ENCODE data around the gene WRNIP1. TPM values are rescaled to one million over a fixed set of nuclear protein-coding genes. Genes with fewer than 3 reads are reported as not detected.
A peak's percentile ranks its signal among the peaks of the same experiment; 100 is the strongest.

The WRNIP1 gene
- total and polyA plus RNA-seq, 9 of the 15 experiments (the other 6 are each of a cell fraction or from before 2014, with no cell fraction given) = 13.2 to 63.6 (median 48.6) TPM

DNA sequence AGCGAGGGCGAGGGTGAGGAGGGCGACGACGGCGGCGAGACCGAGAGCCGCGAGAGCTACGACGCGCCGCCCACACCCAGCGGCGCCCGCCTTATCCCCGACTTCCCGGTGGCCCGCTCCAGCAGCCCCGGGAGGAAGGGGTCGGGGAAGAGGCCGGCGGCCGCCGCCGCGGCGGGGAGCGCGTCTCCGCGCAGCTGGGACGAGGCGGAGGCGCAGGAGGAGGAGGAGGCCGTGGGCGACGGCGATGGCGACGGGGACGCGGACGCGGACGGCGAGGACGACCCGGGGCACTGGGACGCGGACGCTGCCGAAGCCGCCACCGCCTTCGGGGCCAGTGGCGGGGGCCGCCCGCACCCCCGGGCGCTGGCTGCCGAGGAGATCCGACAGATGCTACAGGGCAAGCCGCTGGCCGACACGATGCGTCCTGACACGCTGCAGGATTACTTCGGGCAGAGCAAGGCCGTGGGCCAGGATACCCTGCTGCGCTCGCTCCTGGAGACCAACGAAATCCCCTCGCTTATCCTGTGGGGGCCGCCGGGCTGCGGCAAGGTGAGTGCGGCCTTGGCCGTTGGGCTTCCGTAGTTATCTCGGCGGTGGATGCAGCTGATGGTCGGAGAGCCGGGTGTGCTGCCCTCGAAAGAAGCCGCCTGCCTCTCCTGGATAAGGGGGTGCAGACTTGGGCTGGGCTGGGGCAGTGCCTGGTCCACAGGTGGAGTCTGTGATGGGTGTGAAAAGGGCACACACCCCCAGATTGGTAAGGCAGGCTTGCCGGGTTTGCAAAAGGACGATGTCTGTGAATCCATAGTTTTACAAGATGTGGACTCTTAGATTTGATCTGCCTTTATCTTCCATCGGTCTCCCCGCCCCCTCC, 938 bp downstream of the WRNIP1 start (continued):
- TF ChIP-seq PCBP2 (IDR thresholded peaks at IDR 0.05; ENCODE audit: low read depth, low read length, poor library complexity, severe bottlenecking) = no peak
- TF ChIP-seq, protein P1, sequence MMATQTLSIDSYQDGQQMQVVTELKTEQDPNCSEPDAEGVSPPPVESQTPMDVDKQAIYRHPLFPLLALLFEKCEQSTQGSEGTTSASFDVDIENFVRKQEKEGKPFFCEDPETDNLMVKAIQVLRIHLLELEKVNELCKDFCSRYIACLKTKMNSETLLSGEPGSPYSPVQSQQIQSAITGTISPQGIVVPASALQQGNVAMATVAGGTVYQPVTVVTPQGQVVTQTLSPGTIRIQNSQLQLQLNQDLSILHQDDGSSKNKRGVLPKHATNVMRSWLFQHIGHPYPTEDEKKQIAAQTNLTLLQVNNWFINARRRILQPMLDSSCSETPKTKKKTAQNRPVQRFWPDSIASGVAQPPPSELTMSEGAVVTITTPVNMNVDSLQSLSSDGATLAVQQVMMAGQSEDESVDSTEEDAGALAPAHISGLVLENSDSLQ (IDR thresholded peaks at IDR 0.05) = no peak
- no peak for TF ChIP-seq ETV6 (IDR thresholded peaks at IDR 0.05; ENCODE audit: borderline replicate concordance in 1 of 2, low read depth in 2 of 2, low read length in 1 of 2)
- TF ChIP-seq ETV6 (CRISPR knock-in tag; IDR thresholded peaks at IDR 0.05; ENCODE audit: borderline replicate concordance) = no peak; the same call in 1 of the 2 replicates
- TF ChIP-seq ELF4 (CRISPR knock-in tag; IDR thresholded peaks at IDR 0.05) = no peak
- 0 out of 2 replicates have a peak, but pooled peaks have one; percentile 6 for TF ChIP-seq ZNF121 (CRISPR knock-in tag; conservative IDR thresholded peaks at IDR 0.05)
- TF ChIP-seq, protein P2, sequence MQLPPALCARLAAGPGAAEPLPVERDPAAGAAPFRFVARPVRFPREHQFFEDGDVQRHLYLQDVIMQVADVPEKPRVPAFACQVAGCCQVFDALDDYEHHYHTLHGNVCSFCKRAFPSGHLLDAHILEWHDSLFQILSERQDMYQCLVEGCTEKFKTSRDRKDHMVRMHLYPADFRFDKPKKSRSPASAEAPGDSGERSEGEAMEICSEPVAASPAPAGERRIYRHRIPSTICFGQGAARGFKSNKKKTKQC (CRISPR knock-in tag; IDR thresholded peaks at IDR 0.05) = peak; percentile 31; the same call in 1 of the 2 replicates
- no peak for TF ChIP-seq C11orf30 (IDR thresholded peaks at IDR 0.05; ENCODE audit: low read depth)
- TF ChIP-seq MEF2D (tag; conservative IDR thresholded peaks at IDR 0.05; ENCODE audit: low read depth) = no peak
- TF ChIP-seq, protein P3, sequence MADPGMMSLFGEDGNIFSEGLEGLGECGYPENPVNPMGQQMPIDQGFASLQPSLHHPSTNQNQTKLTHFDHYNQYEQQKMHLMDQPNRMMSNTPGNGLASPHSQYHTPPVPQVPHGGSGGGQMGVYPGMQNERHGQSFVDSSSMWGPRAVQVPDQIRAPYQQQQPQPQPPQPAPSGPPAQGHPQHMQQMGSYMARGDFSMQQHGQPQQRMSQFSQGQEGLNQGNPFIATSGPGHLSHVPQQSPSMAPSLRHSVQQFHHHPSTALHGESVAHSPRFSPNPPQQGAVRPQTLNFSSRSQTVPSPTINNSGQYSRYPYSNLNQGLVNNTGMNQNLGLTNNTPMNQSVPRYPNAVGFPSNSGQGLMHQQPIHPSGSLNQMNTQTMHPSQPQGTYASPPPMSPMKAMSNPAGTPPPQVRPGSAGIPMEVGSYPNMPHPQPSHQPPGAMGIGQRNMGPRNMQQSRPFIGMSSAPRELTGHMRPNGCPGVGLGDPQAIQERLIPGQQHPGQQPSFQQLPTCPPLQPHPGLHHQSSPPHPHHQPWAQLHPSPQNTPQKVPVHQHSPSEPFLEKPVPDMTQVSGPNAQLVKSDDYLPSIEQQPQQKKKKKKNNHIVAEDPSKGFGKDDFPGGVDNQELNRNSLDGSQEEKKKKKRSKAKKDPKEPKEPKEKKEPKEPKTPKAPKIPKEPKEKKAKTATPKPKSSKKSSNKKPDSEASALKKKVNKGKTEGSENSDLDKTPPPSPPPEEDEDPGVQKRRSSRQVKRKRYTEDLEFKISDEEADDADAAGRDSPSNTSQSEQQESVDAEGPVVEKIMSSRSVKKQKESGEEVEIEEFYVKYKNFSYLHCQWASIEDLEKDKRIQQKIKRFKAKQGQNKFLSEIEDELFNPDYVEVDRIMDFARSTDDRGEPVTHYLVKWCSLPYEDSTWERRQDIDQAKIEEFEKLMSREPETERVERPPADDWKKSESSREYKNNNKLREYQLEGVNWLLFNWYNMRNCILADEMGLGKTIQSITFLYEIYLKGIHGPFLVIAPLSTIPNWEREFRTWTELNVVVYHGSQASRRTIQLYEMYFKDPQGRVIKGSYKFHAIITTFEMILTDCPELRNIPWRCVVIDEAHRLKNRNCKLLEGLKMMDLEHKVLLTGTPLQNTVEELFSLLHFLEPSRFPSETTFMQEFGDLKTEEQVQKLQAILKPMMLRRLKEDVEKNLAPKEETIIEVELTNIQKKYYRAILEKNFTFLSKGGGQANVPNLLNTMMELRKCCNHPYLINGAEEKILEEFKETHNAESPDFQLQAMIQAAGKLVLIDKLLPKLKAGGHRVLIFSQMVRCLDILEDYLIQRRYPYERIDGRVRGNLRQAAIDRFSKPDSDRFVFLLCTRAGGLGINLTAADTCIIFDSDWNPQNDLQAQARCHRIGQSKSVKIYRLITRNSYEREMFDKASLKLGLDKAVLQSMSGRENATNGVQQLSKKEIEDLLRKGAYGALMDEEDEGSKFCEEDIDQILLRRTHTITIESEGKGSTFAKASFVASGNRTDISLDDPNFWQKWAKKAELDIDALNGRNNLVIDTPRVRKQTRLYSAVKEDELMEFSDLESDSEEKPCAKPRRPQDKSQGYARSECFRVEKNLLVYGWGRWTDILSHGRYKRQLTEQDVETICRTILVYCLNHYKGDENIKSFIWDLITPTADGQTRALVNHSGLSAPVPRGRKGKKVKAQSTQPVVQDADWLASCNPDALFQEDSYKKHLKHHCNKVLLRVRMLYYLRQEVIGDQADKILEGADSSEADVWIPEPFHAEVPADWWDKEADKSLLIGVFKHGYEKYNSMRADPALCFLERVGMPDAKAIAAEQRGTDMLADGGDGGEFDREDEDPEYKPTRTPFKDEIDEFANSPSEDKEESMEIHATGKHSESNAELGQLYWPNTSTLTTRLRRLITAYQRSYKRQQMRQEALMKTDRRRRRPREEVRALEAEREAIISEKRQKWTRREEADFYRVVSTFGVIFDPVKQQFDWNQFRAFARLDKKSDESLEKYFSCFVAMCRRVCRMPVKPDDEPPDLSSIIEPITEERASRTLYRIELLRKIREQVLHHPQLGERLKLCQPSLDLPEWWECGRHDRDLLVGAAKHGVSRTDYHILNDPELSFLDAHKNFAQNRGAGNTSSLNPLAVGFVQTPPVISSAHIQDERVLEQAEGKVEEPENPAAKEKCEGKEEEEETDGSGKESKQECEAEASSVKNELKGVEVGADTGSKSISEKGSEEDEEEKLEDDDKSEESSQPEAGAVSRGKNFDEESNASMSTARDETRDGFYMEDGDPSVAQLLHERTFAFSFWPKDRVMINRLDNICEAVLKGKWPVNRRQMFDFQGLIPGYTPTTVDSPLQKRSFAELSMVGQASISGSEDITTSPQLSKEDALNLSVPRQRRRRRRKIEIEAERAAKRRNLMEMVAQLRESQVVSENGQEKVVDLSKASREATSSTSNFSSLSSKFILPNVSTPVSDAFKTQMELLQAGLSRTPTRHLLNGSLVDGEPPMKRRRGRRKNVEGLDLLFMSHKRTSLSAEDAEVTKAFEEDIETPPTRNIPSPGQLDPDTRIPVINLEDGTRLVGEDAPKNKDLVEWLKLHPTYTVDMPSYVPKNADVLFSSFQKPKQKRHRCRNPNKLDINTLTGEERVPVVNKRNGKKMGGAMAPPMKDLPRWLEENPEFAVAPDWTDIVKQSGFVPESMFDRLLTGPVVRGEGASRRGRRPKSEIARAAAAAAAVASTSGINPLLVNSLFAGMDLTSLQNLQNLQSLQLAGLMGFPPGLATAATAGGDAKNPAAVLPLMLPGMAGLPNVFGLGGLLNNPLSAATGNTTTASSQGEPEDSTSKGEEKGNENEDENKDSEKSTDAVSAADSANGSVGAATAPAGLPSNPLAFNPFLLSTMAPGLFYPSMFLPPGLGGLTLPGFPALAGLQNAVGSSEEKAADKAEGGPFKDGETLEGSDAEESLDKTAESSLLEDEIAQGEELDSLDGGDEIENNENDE (IDR thresholded peaks at IDR 0.05; ENCODE audit: low read depth, low read length) = no peak
- TF ChIP-seq ZFP36 (IDR thresholded peaks at IDR 0.05; ENCODE audit: low read depth, low read length, partially characterized antibody) = no peak
- TF ChIP-seq CC2D1A (IDR thresholded peaks at IDR 0.05) = no peak
- TF ChIP-seq SIX5 (IDR thresholded peaks at IDR 0.05; ENCODE audit: borderline replicate concordance in 1 of 2, insufficient read depth in 1 of 2, low read depth in 1 of 2, low read length in 2 of 2) = no peak
- TF ChIP-seq ZBTB8A (IDR thresholded peaks at IDR 0.05; ENCODE audit: partially characterized antibody) = no peak
